DOHH2 (cell line): ENCODE data around the gene SLC9A9.

Experiments used
- CTCF ChIP-seq: fragments of 200-600 bp; sonication (generic); IDR thresholded peaks from one replicate; pipeline ENCODE4 v1.5.1; 2014; ENCODE audit warnings: antibody characterized with exemption, mild to moderate bottlenecking, low read depth, low read length; ENCODE audit not compliant: poor library complexity, severe bottlenecking
- EZH2phosphoT487 ChIP-seq: fragments of 200-600 bp; sonication (generic); IDR thresholded peaks from 2 replicates; pipeline ENCODE4 v1.6.1; 2017; ENCODE audit warnings: borderline replicate concordance, mild to moderate bottlenecking, antibody characterized with exemption, low read length, moderate library complexity, mixed read lengths

DNA sequence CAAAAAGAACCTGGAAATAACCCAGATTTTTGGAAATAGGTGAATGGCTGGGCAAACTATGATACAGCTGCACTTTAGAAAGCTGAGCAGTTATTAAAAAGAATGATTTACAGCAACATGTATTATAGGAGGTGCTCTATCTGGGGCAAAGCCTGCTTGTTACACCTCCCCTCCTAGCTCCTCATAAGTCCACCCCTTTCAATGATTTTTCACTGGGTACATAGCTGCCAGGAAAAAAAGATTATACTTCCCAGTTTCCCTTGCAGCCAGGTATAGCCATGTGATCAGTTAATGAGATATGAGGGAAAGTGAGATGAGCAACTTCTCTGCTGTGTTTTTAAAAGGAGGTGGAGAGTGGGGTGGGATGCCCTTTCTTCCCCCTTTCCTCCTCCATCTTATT lies 631.0 kb downstream of the SLC9A9 start:
- no peak for TF ChIP-seq CTCF
- no peak for TF ChIP-seq EZH2phosphoT487
